ENCODE measurements around the gene HSPB9.

Gene HSPB9

DNA sequence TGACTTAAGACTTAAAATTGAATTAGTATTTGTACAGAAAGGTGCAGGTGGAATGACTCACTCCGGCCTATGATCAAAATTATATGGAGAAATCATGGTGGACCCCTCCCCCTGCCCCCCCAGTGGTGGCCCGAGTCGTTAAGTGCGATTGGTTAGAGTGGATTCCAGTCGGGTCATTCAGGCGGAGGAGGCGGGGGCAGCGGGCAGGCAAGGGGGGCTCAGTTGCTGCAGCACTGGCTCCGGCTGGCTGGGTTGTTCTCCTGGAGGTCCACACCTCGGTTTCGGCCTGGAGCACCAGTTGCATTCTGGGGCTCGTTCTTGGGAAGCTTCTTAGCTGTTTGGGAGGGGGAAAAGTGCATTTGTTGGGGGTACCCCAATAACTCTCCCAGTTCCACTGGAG, 3.0 kb downstream of the HSPB9 start:
- Histone ChIP-seq H3K9ac (ENCODE audit: low read depth, low read length) (no peak overlapping the region), H3K4me3 (ENCODE audit: low read depth, low read length) (no peak overlapping the region), H3K27me3 (ENCODE audit: control insufficient read depth, insufficient read depth, low read length) (no peaks in the 10 kb centered on the region), H3K36me3 (ENCODE audit: control insufficient read depth, insufficient read depth, low read length) (peaks cover 54% of the 10 kb centered on the region), H3K9me3 (ENCODE audit: control insufficient read depth, insufficient read depth, low read length) (no peaks in the 10 kb centered on the region), H3K4me1 (ENCODE audit: control insufficient read depth, insufficient read depth, low read length) (peaks cover 9% of the 10 kb centered on the region; the same call in 1 of the 2 replicates), H3K27ac (ENCODE audit: low read depth, low read length) (no peak overlapping the region)

DNA sequence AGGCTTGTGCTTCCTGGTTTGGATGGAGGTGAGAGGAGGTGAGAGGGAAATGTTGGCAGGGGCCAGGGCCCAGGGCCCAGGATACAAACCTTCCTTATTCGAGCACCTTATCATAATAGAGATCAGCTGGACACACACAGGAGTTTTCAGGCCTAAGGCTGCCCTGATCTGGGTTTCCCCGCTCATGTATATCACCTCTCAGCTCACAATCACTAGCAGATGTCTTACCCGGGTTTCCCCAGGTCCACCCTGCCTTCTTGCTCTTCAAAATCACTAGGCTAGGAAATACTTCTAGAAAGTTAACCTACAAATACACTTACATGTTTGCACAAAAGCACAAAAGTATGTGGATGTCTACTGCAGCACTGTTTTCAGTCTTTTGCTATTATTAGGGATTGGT, 4.2 kb downstream of the HSPB9 start:
- Histone ChIP-seq H3K27me3 (ENCODE audit: control insufficient read depth, insufficient read depth, low read length) (no peaks in the 10 kb centered on the region), H3K27ac (ENCODE audit: low read depth, low read length) (no peak overlapping the region), H3K36me3 (ENCODE audit: control insufficient read depth, insufficient read depth, low read length) (peaks cover 56% of the 10 kb centered on the region), H3K4me1 (ENCODE audit: control insufficient read depth, insufficient read depth, low read length) (peaks cover 5% of the 10 kb centered on the region; the same call in 1 of the 2 replicates), H3K4me3 (ENCODE audit: low read depth, low read length) (no peak overlapping the region), H3K9me3 (ENCODE audit: control insufficient read depth, insufficient read depth, low read length) (no peaks in the 10 kb centered on the region), H3K9ac (ENCODE audit: low read depth, low read length) (no peak overlapping the region)

DNA sequence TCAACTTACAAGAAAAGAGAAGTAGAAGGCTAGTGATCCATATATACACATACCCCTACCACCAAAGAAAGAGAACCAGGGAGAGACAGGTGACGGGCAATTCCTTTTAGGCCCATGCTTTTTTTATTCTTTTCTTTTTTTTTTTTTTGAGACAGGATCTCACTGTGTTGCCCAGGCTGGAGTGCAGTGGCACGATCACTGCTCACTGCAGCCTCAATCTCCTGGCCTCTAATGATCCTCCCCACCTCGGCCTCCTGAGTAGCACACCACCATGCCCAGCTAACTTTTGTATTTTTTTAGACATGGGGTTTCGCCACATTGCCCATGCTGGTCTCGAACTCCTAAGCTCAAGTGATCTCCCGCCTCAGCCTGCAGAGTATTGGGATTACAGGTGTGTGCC, 4.8 kb downstream of the HSPB9 start:
- Histone ChIP-seq H3K4me1 (ENCODE audit: control insufficient read depth, insufficient read depth, low read length) (no peaks in the 10 kb centered on the region; the same call in 1 of the 2 replicates), H3K9ac (ENCODE audit: low read depth, low read length) (no peak overlapping the region), H3K27ac (ENCODE audit: low read depth, low read length) (no peak overlapping the region), H3K4me3 (ENCODE audit: low read depth, low read length) (no peak overlapping the region), H3K9me3 (ENCODE audit: control insufficient read depth, insufficient read depth, low read length) (no peaks in the 10 kb centered on the region), H3K36me3 (ENCODE audit: control insufficient read depth, insufficient read depth, low read length) (peaks cover 56% of the 10 kb centered on the region), H3K27me3 (ENCODE audit: control insufficient read depth, insufficient read depth, low read length) (no peaks in the 10 kb centered on the region)

DNA sequence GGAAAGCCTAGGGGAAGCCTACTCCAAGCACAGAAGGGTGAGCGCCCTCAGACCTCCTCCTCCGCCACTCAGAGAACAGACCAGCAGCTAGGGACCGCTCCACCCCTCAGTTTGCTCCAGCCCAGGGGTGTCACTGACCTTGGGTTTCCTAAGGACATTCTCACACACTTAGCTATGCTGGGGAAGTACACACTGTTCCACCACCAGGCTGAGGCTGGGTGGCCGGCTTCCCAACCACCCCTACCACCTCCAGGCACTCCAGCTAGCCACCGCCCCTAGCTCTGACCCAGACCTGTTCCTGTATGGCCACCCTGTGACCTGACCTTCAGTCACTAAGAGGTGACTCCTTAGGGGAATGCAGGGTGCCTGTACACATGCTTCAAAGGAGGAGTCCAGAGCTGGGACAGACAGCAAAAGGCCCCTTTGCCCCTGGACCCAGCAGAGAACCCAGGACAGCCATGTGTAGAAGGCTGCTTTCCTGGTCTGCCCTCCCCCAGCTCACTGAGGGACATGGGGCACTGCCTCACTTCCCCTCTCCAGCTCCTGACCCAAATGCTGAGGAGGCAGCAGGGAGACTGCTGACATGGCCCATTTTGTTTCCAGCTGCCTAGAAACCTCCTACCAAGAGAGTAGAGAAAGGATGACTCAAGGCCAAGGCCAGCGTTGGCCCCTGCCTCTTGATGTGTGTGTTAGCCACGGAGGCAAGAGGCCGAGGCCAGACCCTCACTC, 6.7 kb downstream of the HSPB9 start:
- Histone ChIP-seq H3K27ac (ENCODE audit: low read depth, low read length) (no peak overlapping the region), H3K9ac (ENCODE audit: low read depth, low read length) (no peak overlapping the region), H3K4me1 (ENCODE audit: control insufficient read depth, insufficient read depth, low read length) (0 out of 2 replicates have a peak, but pooled peaks cover 5% of the 10 kb centered on the region), H3K9me3 (ENCODE audit: control insufficient read depth, insufficient read depth, low read length) (no peaks in the 10 kb centered on the region), H3K36me3 (ENCODE audit: control insufficient read depth, insufficient read depth, low read length) (peaks cover 56% of the 10 kb centered on the region), H3K4me3 (ENCODE audit: low read depth, low read length) (no peak overlapping the region), H3K27me3 (ENCODE audit: control insufficient read depth, insufficient read depth, low read length) (no peaks in the 10 kb centered on the region)

DNA sequence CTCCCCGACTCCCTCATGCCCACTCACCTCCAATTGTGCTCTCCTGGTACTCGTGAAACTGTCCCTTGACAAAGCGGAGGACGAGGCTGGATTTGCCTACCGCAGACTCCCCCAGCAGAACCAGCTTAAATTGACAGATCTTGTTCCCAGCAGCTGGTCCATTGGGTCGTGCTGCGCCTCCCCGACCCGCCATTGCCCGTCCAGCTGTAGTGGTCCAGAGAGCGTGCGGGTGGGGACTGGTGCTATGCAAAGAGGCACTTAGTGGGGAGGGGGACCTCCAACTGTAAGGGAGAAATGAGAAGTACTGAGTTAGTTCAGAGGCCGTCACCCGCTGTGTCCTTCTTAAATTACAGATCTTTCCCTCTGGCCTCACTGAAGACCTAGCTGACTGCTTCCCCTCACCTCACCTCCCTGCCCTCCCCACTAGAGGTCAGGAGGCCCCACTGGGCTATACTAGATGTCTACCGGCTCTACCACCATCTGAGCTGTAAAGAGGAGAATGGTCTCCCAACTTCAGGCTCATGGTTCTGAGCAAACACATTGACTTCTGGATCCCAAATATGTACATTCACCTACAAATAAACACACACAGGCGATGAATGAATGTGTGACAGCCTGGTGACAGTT, 7.8 kb downstream of the HSPB9 start:
- 0 out of 2 replicates have a peak, but pooled peaks cover 8% of the 10 kb centered on the region for H3K4me1 ChIP-seq (ENCODE audit: control insufficient read depth, insufficient read depth, low read length)
- H3K9ac ChIP-seq (ENCODE audit: low read depth, low read length) = no peak overlapping the region
- peaks cover 53% of the 10 kb centered on the region for H3K36me3 ChIP-seq (ENCODE audit: control insufficient read depth, insufficient read depth, low read length)
- H3K27me3 ChIP-seq (ENCODE audit: control insufficient read depth, insufficient read depth, low read length) = no peaks in the 10 kb centered on the region
- H3K27ac ChIP-seq (ENCODE audit: low read depth, low read length) = no peak overlapping the region
- no peak overlapping the region for H3K4me3 ChIP-seq (ENCODE audit: low read depth, low read length)
- no peaks in the 10 kb centered on the region for H3K9me3 ChIP-seq (ENCODE audit: control insufficient read depth, insufficient read depth, low read length)

DNA sequence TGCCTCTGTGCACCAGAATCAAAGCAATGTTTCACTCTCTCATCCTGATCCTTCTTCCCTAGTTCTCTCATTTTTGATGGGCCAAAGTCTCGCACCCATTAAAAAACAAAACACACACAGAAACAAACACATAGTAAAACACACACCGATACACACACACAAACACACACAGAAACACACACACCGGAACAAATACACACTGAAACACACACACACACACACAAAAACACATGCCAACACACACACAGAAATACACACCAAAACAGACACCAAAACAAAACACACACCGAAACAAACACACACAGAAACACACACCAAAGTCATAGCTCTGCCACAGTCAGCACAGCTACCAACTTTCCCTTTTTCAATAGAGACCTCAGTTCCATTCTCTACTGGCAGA, 8.6 kb downstream of the HSPB9 start:
- Histone ChIP-seq H3K4me1 (ENCODE audit: control insufficient read depth, insufficient read depth, low read length) (0 out of 2 replicates have a peak, but pooled peaks cover 16% of the 10 kb centered on the region), H3K9ac (ENCODE audit: low read depth, low read length) (no peak overlapping the region), H3K27ac (ENCODE audit: low read depth, low read length) (no peak overlapping the region), H3K9me3 (ENCODE audit: control insufficient read depth, insufficient read depth, low read length) (no peaks in the 10 kb centered on the region), H3K27me3 (ENCODE audit: control insufficient read depth, insufficient read depth, low read length) (no peaks in the 10 kb centered on the region), H3K4me3 (ENCODE audit: low read depth, low read length) (no peak overlapping the region), H3K36me3 (ENCODE audit: control insufficient read depth, insufficient read depth, low read length) (peaks cover 49% of the 10 kb centered on the region)

DNA sequence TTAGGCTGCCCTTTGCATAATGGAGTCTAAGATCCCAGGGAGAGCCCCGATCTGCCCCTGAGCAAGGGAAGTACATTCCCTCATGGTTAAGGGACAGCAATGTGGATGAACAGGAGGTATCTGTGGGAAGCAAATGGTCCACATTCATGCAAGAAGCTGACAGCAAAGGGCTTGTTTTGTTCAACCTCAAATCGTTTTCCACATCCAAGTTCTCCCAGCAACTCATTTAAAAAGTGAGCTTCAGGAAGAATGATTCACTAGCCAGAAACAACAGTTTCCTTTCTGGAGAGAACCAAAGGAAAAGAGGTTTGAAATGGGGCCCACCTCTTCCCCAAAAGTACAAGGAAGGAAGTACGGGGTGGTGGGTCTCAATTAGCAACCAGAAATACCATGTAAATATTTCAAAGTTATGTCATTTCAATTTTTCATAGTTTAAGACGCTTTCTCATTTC, 9.4 kb downstream of the HSPB9 start:
- no peak overlapping the region for H3K27ac ChIP-seq (ENCODE audit: low read depth, low read length)
- H3K9me3 ChIP-seq (ENCODE audit: control insufficient read depth, insufficient read depth, low read length) = no peaks in the 10 kb centered on the region
- peaks cover 42% of the 10 kb centered on the region for H3K36me3 ChIP-seq (ENCODE audit: control insufficient read depth, insufficient read depth, low read length)
- 0 out of 2 replicates have a peak, but pooled peaks cover 20% of the 10 kb centered on the region for H3K4me1 ChIP-seq (ENCODE audit: control insufficient read depth, insufficient read depth, low read length)
- H3K4me3 ChIP-seq (ENCODE audit: low read depth, low read length) = no peak overlapping the region
- H3K9ac ChIP-seq (ENCODE audit: low read depth, low read length) = no peak overlapping the region
- no peaks in the 10 kb centered on the region for H3K27me3 ChIP-seq (ENCODE audit: control insufficient read depth, insufficient read depth, low read length)

DNA sequence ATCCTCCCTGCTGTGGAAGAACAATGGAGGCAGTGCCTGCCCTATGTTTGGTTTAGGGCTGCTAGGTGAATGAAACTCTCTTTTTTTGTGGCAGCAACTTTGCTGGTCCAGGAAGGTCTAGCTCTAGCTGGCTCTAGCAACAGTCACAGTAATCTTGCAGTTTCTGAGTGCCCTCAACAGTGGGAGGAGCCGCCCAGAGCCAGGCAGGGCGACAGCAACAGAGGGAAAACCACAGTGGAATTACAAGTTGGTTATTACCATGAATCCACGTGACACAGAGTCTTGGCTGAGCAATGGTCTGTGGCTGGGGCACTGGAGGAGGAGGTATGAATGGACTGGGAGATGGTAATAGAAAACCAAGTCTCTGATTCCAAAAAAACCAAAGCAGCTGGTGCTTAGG, 10.3 kb downstream of the HSPB9 start:
- H3K36me3 ChIP-seq (ENCODE audit: control insufficient read depth, insufficient read depth, low read length) = peaks cover 32% of the 10 kb centered on the region
- H3K27me3 ChIP-seq (ENCODE audit: control insufficient read depth, insufficient read depth, low read length) = no peaks in the 10 kb centered on the region
- H3K9me3 ChIP-seq (ENCODE audit: control insufficient read depth, insufficient read depth, low read length) = no peaks in the 10 kb centered on the region
- H3K27ac ChIP-seq (ENCODE audit: low read depth, low read length) = no peak overlapping the region
- no peak overlapping the region for H3K9ac ChIP-seq (ENCODE audit: low read depth, low read length)
- H3K4me1 ChIP-seq (ENCODE audit: control insufficient read depth, insufficient read depth, low read length) = 0 out of 2 replicates have a peak, but pooled peaks cover 20% of the 10 kb centered on the region
- H3K4me3 ChIP-seq (ENCODE audit: low read depth, low read length) = no peak overlapping the region

DNA sequence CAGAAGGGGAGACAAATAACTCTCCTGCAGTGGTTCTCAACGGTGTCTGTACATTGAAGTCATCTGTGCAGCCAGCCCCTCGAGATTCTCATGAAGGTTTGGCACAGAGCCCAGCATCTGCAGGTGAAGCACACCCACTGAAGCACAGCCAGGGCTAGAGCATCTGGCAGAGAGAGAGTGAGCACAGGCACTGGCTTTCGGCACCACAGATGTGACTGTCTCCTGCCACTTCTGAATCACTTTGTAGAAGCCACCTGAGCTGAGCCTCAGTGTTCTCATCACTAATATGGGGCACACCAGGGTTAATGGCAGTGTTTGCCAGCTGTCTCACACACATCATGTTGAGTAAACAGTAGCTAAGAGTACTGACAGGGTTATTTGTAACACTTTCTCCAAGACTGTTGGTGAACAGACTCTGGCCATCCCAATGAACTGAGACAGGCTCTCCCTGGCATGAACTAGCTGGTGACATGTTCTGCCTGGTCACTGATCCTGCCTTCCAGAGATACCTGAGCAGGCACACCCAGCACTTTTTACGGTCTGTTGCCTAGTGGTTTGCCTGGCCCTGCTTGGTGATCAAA, 10.9 kb downstream of the HSPB9 start:
- H3K4me1 ChIP-seq (ENCODE audit: control insufficient read depth, insufficient read depth, low read length) = 0 out of 2 replicates have a peak, but pooled peaks cover 20% of the 10 kb centered on the region
- H3K9me3 ChIP-seq (ENCODE audit: control insufficient read depth, insufficient read depth, low read length) = no peaks in the 10 kb centered on the region
- H3K27me3 ChIP-seq (ENCODE audit: control insufficient read depth, insufficient read depth, low read length) = no peaks in the 10 kb centered on the region
- H3K27ac ChIP-seq (ENCODE audit: low read depth, low read length) = no peak overlapping the region
- no peak overlapping the region for H3K9ac ChIP-seq (ENCODE audit: low read depth, low read length)
- H3K4me3 ChIP-seq (ENCODE audit: low read depth, low read length) = no peak overlapping the region
- H3K36me3 ChIP-seq (ENCODE audit: control insufficient read depth, insufficient read depth, low read length) = peaks cover 26% of the 10 kb centered on the region

DNA sequence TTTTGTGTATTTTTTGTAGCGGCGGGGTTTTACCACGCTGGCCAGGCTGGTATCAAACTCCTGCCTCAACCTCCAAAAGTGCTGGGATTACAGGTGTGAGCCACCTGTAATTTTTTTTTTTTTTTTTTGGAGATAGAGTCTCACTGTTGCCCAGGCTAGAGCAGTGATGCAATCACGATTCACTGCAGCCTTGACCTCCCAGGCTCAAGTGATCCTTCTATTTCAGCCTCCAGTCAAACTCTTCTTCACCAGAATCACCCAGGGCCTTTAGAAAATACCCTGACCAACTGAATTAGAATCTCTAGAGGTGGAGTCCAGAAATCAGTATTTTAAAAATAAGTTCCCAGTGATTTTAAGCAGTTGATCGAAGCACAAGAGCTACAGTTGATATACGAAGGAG, 12.5 kb downstream of the HSPB9 start:
- H3K27me3 ChIP-seq (ENCODE audit: control insufficient read depth, insufficient read depth, low read length) = no peaks in the 10 kb centered on the region
- H3K27ac ChIP-seq (ENCODE audit: low read depth, low read length) = peak overlapping the region; percentile 59
- H3K36me3 ChIP-seq (ENCODE audit: control insufficient read depth, insufficient read depth, low read length) = peaks cover 10% of the 10 kb centered on the region
- H3K4me3 ChIP-seq (ENCODE audit: low read depth, low read length) = no peak overlapping the region
- H3K4me1 ChIP-seq (ENCODE audit: control insufficient read depth, insufficient read depth, low read length) = 0 out of 2 replicates have a peak, but pooled peaks cover 20% of the 10 kb centered on the region
- no peaks in the 10 kb centered on the region for H3K9me3 ChIP-seq (ENCODE audit: control insufficient read depth, insufficient read depth, low read length)
- no peak overlapping the region for H3K9ac ChIP-seq (ENCODE audit: low read depth, low read length)
